HG03108 (cell line): ENCODE results near the gene PROC.

ENCODE experiments used
- ATAC-seq: cut with Tn5 transposase; IDR thresholded peaks from one replicate; pipeline ENCODE4 v1.9.1; 2021; ENCODE audit warnings: moderate library complexity; ENCODE audit not compliant: unreplicated experiment

The PROC gene

GRCh38 chr2:127413200-127413599 is 5.0 kb upstream of the PROC start:
- no peak for ATAC-seq

GRCh38 chr2:127413782-127414637 is 4.2 kb upstream of the PROC start:
- no peak for ATAC-seq

- ATAC-seq = no peak
Measured at GRCh38 chr2:127414638-127415592, 3.3 kb upstream of the PROC start.

GRCh38 chr2:127415593-127416505 is 2.4 kb upstream of the PROC start:
- ATAC-seq = peak; percentile 90

- ATAC-seq = peak; percentile 18
Measured at GRCh38 chr2:127416506-127417001, 1.7 kb upstream of the PROC start.

GRCh38 chr2:127417406-127417805 is 821 bp upstream of the PROC start:
- no peak for ATAC-seq

- no peak for ATAC-seq
Measured at GRCh38 chr2:127419112-127419430, 844 bp downstream of the PROC start.

GRCh38 chr2:127419448-127420038 is 1.3 kb downstream of the PROC start:
- no peak for ATAC-seq

- no peak for ATAC-seq
Measured at GRCh38 chr2:127420039-127420864, 2.0 kb downstream of the PROC start.

GRCh38 chr2:127421116-127421800 is 3.0 kb downstream of the PROC start:
- ATAC-seq = no peak

- ATAC-seq = no peak
Measured at GRCh38 chr2:127421871-127422558, 3.8 kb downstream of the PROC start.

GRCh38 chr2:127422559-127423477 is 4.6 kb downstream of the PROC start:
- no peak for ATAC-seq

GRCh38 chr2:127423478-127423843 is 5.2 kb downstream of the PROC start:
- no peak for ATAC-seq

- ATAC-seq = no peak
Measured at GRCh38 chr2:127423880-127424279, 5.7 kb downstream of the PROC start.

- no peak for ATAC-seq
Measured at GRCh38 chr2:127424598-127425520, 6.6 kb downstream of the PROC start.
